IMR-90 (cell line): Measurements from ENCODE around the gene WDR81.

ENCODE experiments used
- BHLHE40 ChIP-seq: fragments of 150-350 bp; IDR thresholded peaks from 2 replicates; pipeline ENCODE4 v1.6.1; 2016; ENCODE audit warnings: mild to moderate bottlenecking, low read depth, low read length
- ELK1 ChIP-seq: fragments of 150-350 bp; IDR thresholded peaks from 2 replicates; pipeline ENCODE4 v1.6.1; 2016; ENCODE audit warnings: low read depth, mild to moderate bottlenecking, low read length, moderate library complexity, borderline replicate concordance
- FOS ChIP-seq: fragments of 150-350 bp; IDR thresholded peaks from 2 replicates; pipeline ENCODE4 v1.6.1; 2016; ENCODE audit warnings: low read depth, low read length
- MAFK ChIP-seq: IDR thresholded peaks from 2 replicates; pipeline ENCODE4 v1.6.1; 2012; ENCODE audit warnings: low read depth, low read length, improper control_type of control experiment
- MAZ ChIP-seq: IDR thresholded peaks from 2 replicates; pipeline ENCODE4 v1.6.1; 2012; ENCODE audit warnings: low read depth, mild to moderate bottlenecking, low read length, improper control_type of control experiment, moderate library complexity, borderline replicate concordance
- NFE2L2 ChIP-seq: fragments of 150-350 bp; IDR thresholded peaks from 2 replicates; pipeline ENCODE4 v1.6.1; 2016; ENCODE audit warnings: low read depth, mild to moderate bottlenecking, low read length
- POLR2A ChIP-seq: IDR thresholded peaks from 2 replicates; pipeline ENCODE4 v1.6.1; 2012; ENCODE audit warnings: mild to moderate bottlenecking, low read depth, low read length
- RAD21 ChIP-seq: IDR thresholded peaks from 2 replicates; pipeline ENCODE4 v1.6.1; 2012; ENCODE audit warnings: low read length, improper control_type of control experiment
- RCOR1 ChIP-seq: IDR thresholded peaks from 2 replicates; pipeline ENCODE4 v1.6.1; 2012; ENCODE audit warnings: mild to moderate bottlenecking, low read length, improper control_type of control experiment; ENCODE audit not compliant: insufficient replicate concordance
- SMC3 ChIP-seq: fragments of 150-350 bp; IDR thresholded peaks from 2 replicates; pipeline ENCODE4 v1.6.1; 2016; ENCODE audit warnings: low read depth, mild to moderate bottlenecking, antibody characterized with exemption, low read length, moderate library complexity
- TF ChIP-seq, protein P1 (sequence below): conservative IDR thresholded peaks from 2 replicates; pipeline ENCODE4 v1.5.1; 2012; ENCODE audit warnings: mild to moderate bottlenecking, low read depth, low read length, improper control_type of control experiment
- TF ChIP-seq, protein P2 (sequence below): fragments of 150-350 bp; IDR thresholded peaks from 2 replicates; pipeline ENCODE4 v1.6.1; 2017; ENCODE audit warnings: mild to moderate bottlenecking, antibody characterized with exemption, low read length, low read depth

- TF ChIP-seq POLR2A: no peak
- no peak for TF ChIP-seq MAZ
- no peak for TF ChIP-seq SMC3
- TF ChIP-seq, protein P1, sequence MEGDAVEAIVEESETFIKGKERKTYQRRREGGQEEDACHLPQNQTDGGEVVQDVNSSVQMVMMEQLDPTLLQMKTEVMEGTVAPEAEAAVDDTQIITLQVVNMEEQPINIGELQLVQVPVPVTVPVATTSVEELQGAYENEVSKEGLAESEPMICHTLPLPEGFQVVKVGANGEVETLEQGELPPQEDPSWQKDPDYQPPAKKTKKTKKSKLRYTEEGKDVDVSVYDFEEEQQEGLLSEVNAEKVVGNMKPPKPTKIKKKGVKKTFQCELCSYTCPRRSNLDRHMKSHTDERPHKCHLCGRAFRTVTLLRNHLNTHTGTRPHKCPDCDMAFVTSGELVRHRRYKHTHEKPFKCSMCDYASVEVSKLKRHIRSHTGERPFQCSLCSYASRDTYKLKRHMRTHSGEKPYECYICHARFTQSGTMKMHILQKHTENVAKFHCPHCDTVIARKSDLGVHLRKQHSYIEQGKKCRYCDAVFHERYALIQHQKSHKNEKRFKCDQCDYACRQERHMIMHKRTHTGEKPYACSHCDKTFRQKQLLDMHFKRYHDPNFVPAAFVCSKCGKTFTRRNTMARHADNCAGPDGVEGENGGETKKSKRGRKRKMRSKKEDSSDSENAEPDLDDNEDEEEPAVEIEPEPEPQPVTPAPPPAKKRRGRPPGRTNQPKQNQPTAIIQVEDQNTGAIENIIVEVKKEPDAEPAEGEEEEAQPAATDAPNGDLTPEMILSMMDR: no peak
- no peak for TF ChIP-seq NFE2L2
- TF ChIP-seq, protein P2, sequence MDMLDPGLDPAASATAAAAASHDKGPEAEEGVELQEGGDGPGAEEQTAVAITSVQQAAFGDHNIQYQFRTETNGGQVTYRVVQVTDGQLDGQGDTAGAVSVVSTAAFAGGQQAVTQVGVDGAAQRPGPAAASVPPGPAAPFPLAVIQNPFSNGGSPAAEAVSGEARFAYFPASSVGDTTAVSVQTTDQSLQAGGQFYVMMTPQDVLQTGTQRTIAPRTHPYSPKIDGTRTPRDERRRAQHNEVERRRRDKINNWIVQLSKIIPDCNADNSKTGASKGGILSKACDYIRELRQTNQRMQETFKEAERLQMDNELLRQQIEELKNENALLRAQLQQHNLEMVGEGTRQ: no peak
- TF ChIP-seq MAFK: no peak
- no peak for TF ChIP-seq FOS
- no peak for TF ChIP-seq RAD21
- no peak for TF ChIP-seq BHLHE40
- no peak for TF ChIP-seq ELK1
- TF ChIP-seq RCOR1: no peak
Measured at GRCh38 chr17:1737531-1738291, 13.2 kb downstream of the WDR81 start.
